GM18526 (cell line): Measurements from ENCODE around the gene IL16.

Experiments
- POLR2A ChIP-seq: IDR thresholded peaks from 3 replicates; pipeline ENCODE4 v1.6.1; 2011; ENCODE audit not compliant: insufficient read length; ENCODE audit errors: extremely low read depth

The IL16 gene

GRCh38 chr15:81255958-81256320 lies 59.3 kb downstream of the IL16 start:
- no peak for TF ChIP-seq POLR2A

GRCh38 chr15:81256916-81257315 lies 60.2 kb downstream of the IL16 start:
- no peak for TF ChIP-seq POLR2A

- TF ChIP-seq POLR2A: no peak
Measured at GRCh38 chr15:81257435-81257834, 60.8 kb downstream of the IL16 start.

GRCh38 chr15:81258455-81258854 lies 61.8 kb downstream of the IL16 start:
- TF ChIP-seq POLR2A: no peak

GRCh38 chr15:81259760-81260298 lies 63.1 kb downstream of the IL16 start:
- no peak for TF ChIP-seq POLR2A

- no peak for TF ChIP-seq POLR2A
Measured at GRCh38 chr15:81261172-81261811, 64.6 kb downstream of the IL16 start.

GRCh38 chr15:81263477-81263876 lies 66.8 kb downstream of the IL16 start:
- TF ChIP-seq POLR2A: no peak

- TF ChIP-seq POLR2A: no peak
Measured at GRCh38 chr15:81264072-81264857, 67.6 kb downstream of the IL16 start.

GRCh38 chr15:81265256-81265943 lies 68.7 kb downstream of the IL16 start:
- no peak for TF ChIP-seq POLR2A

- TF ChIP-seq POLR2A: no peak
Measured at GRCh38 chr15:81265944-81266775, 69.5 kb downstream of the IL16 start.

GRCh38 chr15:81268340-81268739 lies 71.7 kb downstream of the IL16 start:
- TF ChIP-seq POLR2A: no peak

GRCh38 chr15:81268881-81269601 lies 72.4 kb downstream of the IL16 start:
- TF ChIP-seq POLR2A: no peak

GRCh38 chr15:81270188-81270587 lies 73.5 kb downstream of the IL16 start:
- no peak for TF ChIP-seq POLR2A

- no peak for TF ChIP-seq POLR2A
Measured at GRCh38 chr15:81270781-81271491, 74.3 kb downstream of the IL16 start.
